Stimulated activated CD8-positive, alpha-beta memory T cell treated with anti-CD3 and anti-CD28 coated beads, Interleukin-12 subunit alpha, Interleukin-12 subunit beta, amount 100 ng/mL, for 24 hours (primary cell): ENCODE measurements around the gene EEF1AKMT1.
A peak's percentile ranks its signal among the peaks of the same experiment; 100 is the strongest.

Source experiments
- DNase-seq: peaks from one replicate; pipeline ENCODE4 v3.0.0-alpha.2; 2020; ENCODE audit errors: extremely low read depth

The EEF1AKMT1 gene, protein sequence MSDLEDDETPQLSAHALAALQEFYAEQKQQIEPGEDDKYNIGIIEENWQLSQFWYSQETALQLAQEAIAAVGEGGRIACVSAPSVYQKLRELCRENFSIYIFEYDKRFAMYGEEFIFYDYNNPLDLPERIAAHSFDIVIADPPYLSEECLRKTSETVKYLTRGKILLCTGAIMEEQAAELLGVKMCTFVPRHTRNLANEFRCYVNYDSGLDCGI

DNA sequence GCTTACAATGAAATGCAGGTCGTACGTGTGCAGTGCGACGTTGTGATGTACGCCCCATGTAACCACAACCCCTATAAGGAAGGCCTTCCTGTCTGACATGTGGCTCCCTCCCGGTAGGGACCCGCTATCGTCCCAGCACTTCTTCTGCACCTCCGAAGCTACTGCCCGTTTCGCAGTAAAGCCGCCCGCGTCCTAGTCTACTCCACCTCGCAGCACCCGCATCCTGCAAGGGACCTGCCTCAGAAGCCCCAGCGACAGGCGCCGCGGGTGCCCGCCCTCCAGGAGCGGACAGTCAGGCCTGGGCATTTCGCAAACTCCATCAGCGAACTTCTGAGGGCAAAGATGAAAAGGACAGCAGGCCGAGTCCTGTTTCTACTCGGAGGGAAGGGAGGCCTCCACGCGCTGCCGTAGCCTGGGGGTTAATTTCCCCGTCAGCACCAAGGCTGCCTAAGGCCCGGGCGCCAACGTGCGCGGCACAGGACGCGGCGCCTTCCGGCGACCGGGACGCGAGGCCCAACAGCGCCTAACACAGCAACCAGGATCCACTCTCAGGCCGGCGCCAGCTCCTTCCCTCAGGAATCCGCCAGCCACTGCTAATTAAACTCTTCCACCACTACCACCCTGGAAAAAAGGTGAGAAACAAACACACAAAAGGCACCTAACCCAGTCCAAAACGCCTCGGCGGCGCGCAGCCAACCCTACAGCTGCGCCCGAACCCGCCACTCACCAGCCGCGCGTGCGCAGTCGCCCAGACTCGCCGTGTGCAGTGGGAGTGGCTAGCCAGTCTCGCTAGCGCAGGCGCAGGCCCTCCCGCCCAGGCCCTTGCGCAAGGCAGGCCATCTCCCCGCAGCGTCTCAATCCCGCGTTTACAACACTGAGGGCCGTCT lies at the start of gene EEF1AKMT1:
Gene EEF1AKMT1, minus strand, starts transcription at position 768 of the 887 bp plus-strand sequence. CDS start 16,363 bp downstream, outside the sequence.
- peak; percentile 90 for DNase-seq

DNA sequence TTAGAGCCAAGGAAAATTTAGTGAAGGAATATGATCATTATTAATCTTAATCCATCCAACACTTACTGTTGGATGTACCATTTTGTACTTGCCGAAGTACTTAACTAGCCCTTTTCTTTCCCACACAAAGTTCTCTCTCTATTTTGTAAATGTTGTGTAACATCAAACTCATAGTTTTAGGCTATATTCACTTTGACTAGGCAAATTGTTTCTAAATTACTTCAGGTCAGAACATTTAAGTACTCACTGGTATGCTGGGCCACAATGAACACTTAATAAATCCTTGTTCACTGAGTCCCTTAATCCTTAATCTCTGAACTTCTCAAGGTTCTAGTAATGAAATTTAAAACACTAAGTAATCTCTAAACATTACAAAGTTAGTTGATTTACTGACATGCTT lies 49.3 kb upstream of the EEF1AKMT1 start:
- no peak for DNase-seq

DNA sequence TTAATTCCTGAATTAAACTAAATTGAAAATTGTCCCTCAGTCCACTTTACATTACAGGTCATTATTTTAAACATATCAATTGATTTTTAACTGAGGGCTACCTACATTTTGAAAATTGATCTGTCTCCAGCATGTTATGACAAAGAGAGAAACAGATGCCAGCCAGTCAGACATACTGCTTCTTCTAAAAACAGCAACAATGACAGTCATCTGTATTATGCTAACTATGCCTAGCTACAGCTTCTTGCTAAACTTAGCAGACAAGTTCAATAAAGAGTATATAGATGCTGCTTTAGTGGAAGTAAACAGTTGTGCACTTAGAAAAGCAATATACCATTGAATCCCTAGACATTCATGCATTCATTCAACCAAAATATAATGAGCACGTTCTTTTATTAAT lies 48.6 kb upstream of the EEF1AKMT1 start:
- DNase-seq, result no peak

DNA sequence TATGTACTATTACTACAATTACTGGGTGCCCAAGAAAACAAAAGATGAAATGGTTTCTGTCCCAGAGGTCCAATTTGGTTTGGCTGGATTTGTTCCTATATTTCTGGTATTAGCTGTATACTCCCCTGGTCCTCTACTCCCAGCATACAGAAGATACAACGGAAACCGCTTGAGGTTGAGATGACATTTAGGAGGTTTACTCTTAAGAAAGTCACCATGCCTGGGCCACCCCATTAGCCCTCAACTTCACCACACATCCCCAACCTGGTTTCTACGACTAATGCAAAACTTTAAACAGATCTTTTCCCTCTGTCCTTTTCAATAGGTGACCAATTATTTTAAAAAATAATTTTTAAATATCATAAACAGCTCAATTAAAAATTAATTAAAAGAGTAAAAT lies 46.0 kb upstream of the EEF1AKMT1 start:
- no peak for DNase-seq

DNA sequence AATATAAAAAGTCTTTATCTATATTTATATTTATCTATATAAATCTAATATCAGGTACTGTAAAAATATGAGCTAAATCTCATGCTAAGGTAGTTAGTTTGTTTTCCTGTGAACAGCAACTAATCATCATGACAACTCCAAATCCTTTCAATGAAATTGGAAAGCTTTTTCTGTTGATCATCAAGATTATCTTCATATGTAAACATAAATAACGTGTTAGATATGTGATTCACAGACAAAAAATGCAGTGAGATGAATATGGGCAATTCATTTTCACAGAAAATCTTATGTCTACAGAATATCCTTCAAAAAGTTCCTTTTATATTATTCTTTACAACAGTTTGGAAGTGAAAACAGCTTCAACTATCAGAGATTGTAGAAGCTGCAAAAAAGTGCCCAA lies 41.7 kb upstream of the EEF1AKMT1 start:
- DNase-seq, result no peak

DNA sequence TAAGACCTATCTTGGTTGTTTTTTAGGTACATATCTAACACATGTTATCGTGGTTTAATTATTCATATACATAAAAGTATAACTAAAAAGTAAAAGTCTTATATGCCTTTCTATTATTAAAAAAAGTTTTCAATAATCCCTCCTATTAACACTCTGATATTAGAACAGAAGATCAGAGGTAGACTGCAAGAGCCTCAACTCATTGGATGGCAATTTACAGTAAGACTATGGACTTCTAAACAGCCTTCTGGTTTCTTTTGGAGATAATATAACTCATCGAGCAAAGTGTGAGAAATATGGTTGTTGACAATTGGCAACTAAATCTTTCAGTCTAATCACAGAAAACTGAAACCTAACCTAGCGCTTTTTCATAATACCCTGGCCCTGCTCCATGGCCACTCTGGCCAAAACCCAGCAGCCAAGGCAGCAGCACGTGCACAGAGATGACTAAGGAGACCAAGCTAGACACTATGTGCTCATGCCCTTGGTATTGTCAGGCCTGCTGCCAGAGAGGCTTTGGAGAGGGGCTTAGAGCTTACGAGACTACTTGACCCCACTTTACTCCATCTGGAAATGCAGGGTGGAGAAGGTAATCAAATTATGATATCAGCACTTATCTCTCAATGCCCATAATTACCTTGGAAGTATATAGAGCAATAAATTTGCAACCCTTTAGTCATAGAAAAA lies 40.6 kb upstream of the EEF1AKMT1 start:
- no peak for DNase-seq

DNA sequence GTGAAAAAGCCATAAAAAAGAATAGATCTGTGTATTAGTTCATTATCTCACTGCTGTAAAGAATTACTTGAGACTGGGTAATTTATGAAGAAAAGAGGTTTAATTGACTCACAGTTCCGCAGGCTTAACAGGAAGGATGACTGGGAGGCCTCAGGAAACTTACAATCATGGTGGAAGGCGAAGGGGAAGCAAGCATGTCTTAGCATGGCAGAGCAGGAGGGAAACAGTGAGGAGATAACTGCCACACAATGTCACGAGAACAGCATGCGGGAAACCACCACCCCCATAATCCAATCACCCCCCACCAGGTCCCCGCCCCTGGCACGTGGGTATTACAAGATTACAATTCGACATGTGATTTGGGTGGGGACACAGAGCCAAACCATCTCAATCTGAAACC lies 39.1 kb upstream of the EEF1AKMT1 start:
- no peak for DNase-seq

DNA sequence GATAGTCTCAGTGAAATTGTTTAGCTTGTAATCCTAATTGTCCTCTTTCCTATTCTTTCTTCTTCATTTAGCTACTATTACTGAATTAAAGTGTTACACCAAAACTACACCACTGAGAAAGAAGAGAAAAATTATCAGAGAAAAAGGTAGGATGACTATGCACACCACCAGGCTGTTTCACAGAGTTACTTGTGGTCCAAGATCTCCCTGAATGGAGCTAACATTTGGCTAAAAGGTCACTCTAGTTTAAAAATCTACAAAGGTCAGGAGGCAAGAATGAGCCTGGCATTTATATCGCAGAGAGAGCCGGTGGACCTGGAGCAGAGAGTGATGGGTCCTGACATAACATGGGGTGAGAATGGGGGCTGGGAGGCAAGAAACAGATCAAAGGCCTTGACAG lies 37.0 kb upstream of the EEF1AKMT1 start:
- no peak for DNase-seq

DNA sequence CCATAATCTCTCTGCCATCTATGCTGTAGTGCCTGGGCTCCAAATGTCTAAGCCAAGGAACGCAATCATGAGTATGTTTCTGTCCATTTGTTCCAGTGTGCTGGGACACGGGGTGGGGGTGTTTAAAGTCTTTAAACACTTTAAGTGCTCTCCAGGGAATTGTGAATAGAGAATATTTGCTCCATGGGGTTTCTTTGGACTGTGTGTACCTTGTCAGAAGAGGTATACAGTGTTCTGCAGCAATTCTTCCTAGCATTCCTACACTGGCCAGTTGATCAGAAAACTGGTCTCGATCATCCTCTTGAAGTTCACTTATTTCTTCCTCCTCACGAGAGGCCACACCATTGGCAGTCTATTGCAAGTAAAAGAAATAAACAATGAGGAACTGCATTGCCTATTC lies 35.1 kb upstream of the EEF1AKMT1 start:
- DNase-seq, result no peak

DNA sequence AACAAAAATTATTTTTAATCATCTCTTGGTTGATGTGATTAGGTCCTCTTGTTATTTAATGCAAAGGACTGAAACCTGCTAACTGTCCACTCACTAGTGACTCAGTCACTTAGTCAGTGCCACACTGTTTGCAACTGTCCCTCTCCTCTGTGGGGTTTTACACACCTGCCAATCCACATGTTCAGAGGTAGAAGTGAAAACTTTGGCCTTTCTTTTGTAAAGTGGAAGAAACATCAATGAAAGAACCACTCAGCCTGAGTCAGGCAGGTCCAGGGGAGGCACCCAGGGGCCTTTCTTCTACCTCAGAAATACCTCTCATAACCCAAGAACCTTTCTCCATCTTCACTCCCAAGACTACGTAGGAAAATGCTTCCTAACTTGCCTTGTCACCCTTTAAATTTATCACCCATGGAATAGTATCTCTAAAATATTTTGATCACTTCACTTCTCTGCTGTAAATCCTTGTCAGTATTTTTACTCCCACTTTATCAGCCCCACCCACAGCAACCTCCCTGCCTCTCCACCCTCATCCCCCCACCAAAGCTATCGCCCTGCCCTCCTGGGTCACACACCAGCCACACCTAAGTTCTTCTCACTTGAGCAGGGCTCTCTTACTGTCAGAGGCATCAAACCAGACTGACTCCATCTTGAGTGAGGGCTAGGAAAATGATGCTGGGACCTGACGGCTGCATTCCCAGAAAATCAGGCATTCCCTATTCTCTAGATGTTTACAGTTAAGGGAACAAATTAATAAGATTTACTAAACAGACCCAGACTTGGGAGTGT lies 29.6 kb upstream of the EEF1AKMT1 start:
- DNase-seq, result no peak

DNA sequence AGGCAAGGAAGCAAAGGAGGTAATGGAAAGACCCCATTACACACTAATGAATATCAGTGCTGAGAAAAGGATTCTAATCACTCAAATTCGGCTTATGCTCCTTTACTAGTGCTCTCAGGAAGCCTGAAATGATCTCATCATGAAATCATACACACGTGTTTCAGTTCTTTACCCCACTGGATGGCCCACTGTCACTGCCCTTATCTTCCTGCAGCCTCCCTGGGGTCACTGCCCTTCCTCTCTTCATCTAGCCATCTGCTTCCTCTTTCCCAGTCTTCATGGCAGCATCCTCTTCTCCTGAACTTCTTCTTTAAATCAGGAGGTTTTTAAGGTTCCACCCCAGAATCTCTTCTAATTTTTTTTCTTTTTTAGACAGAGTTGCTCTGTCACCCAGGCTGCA lies 27.9 kb upstream of the EEF1AKMT1 start:
- DNase-seq, result no peak

DNA sequence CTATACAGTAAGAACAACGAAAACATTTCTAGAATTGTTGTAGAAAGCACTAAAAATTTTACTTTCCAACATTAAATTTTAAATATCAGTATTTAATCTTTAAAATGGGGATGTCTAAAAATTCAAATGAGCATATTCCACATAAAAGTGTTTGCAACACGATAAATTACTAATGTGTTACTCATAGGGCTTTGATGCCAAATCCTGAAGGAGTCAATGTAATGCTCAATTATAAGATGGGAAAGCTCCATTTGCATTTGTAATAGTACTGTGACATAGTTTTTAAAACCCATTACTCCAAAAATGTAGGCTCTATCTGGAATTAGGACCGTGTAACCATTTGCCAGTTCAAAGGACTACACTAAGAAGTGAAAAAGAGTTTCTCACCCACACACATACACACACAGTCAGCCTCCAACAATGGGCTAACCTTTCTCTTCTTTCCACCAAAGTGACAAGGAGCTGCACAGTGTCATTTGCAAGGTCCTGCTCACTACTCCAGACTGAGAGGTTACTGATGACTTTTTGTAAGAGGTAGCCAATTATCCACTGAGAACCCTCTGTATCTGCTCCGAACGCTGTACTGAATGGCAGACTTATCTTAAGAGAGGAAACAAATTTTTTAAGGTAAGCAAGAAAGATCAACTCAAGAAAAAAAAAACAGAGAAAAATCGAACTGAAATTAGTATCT lies 26.1 kb upstream of the EEF1AKMT1 start:
- DNase-seq, result no peak

DNA sequence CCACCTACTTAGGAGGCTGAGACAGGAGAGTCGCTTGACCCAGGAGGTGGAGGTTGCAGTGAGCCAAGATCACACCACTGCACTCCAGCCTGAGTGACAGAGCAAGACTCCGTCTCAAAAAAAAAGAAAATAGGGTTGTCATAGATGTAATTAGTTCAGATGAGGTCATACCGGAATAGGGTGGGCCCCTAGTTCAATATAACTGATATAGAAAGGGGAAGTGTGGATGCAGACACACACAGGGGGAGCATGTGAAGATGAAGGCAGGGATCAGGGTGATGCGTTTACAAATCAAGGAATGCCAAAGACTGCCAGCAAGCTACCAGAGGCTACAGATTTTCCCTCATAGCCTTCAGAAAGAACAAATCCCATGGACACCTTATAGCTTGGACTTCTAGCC lies 24.3 kb upstream of the EEF1AKMT1 start:
- no peak for DNase-seq

DNA sequence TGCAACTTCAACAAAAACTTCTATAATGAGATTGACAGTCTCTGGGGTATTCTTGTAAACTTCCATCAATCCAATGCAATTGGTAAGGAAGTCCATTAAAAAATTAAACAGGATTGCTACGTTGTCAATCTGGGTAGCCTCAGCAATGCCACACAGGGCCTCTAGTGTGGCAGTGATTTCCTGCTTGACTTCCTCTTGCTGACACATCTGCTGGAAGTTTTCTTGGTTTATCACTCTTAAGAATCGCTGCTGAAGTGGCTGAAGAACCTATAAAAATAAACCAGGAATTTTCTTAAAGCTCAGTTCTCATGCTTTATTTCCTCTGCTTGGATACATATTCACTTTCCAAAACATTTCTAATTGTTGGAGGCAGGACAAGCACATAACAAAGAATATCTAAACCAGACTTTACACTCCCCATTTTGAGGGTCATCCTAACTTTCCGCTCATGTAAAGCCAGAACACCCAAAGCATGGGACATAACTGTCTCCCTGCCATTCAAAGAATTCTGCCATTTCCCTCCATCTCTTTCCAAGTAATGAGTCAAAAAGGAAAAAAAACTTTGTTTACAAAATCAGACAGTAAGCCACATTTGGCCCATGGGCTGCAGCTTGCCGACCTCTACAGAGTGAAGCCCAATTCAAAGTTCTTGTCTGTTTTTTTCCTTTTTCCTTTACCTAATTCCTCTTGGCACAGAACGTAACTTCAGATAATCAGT lies 23.2 kb upstream of the EEF1AKMT1 start:
- DNase-seq, result no peak

DNA sequence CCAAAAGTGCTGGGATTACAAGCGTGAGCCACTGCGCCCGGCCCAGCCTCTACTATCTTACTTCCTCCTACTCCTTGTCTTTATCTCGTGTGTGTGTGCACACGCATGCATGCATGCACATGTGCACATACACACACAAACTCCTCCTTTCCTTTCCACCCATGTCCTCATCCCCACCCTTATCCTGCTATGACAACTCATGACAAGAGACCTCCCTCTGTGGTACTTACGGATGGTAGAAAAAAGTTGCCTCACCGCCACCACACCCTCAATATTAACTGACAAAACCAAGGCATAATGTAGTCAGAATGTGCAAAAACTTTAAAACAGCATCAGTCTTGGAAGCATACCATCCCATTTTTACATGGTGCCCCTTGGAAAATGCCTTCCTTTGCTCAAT lies 15.9 kb upstream of the EEF1AKMT1 start:
- no peak for DNase-seq

DNA sequence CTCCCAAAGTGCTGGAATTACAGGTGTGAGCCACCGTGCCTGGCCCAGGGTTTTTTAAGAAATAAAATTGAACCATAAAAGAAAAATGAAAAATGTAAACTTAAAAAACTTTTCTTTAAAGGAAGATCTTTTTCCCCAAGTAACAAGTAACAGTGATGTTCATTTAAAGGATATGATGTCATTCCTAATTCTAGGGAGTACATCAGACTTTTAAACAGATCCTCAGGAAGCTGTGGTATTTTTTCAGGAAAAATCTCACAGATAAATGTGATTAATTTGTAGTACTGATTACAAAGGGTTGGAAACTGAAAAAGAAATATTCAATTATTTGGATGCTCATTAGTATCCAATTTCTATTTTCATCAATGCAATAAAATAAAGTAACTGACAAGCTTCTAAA lies 14.6 kb upstream of the EEF1AKMT1 start:
- no peak for DNase-seq

DNA sequence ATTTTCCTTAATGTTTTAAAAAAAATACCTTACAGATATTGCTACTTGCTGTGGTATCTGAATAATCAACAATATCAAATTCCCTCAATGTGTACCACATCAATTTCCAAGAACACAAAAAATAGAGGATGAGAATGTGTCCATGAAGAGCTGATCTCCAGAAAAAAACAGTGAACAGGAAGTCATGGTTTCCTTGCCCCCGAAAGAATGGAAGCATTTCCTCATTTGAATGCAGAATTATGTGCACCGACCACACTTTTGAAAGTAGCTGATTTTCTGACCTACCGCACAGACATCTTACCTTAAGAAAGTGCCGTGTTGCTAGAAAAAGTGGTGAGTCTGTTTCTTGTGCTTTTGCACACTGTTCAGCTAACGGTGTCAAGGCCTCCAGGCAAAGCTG lies 13.4 kb upstream of the EEF1AKMT1 start:
- DNase-seq, result no peak

DNA sequence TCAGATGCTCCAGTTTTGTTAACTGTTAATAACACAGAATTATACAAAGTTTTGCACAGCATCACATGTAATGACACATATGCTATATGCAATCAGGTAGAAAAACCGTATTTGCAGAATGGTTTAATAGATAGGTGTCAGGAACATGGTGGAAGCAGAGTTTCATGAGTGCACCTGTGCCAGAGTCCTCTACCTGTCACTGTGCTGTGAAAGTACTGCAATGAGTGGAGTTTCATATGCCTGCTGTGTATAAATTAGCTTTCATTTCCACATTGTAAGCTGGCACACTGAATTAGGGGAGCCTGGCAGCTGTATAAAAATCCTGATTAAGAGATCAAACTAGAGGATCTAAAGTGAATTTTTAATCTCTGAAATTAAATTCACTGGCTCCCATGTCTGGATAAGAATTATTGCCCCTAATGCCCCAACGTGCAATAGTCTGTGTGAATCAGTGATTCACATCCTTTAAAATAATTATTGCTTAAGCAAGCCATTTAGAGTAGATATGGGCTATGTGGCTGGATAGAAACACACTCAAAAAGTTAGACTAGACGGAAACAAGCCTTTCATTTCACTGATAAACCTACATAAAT lies 8.5 kb upstream of the EEF1AKMT1 start:
- DNase-seq, result no peak

DNA sequence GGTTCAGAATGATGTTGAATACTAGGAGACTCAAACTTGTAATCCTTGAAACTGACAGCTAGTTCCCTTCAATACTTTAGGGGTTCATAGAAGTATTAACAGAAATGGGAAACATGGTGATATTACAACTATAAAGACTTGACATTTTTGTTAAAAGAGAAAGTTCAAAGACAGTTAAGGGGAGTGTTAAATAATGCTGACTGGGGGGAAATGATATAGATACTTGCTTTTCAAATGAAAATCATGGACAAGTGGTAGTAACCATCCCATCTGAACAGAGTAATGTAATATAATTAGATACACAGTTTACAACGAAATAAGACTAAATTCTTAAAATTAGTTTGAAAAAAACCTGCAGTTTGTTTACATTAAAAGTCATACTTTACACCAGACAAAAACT lies 6.6 kb upstream of the EEF1AKMT1 start:
- no peak for DNase-seq

DNA sequence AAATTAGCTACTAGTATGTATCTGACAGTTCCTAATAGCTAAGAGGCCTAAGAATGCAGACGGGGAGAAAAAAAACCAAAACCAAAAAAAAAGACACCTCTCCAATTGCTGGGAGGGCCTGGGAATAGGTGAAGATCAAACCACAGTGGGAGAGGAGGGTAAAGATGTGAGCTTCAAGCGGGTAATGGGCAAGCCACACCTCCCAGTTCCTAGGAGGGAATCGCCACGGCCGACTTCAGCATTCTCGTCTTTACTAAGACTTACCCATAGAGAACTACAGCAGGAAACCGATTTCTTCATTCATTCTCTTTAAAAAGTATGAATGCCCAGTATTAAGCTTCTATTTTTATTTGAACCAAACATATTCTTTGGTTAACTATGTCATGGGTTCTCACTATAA lies 5.6 kb upstream of the EEF1AKMT1 start:
- DNase-seq, result no peak
